ENCODE data around the gene ZNF697. TPM values are rescaled to one million over a fixed set of nuclear protein-coding genes. Genes with fewer than 3 reads are reported as not detected.
"Not testable (repeated sequence)": the region's sequence is repeated elsewhere in the genome, so short reads cannot be mapped to it uniquely, and the experiment has no call there.

ZNF697 gene
- total RNA-seq, 1 experiment from 2014 or later = 1.3 TPM

GRCh38 chr1:119632103-119632490 lies 16.0 kb downstream of the ZNF697 start:
- no peak for DNase-seq (ENCODE audit: low spot score)

GRCh38 chr1:119631433-119632102 lies 16.5 kb downstream of the ZNF697 start:
- peak; percentile 56 for DNase-seq (ENCODE audit: low spot score)

- no peak for DNase-seq (ENCODE audit: low spot score)
Observed at GRCh38 chr1:119631086-119631432, 17.0 kb downstream of the ZNF697 start.

- no peak for DNase-seq (ENCODE audit: low spot score)
Observed at GRCh38 chr1:119626841-119627240, 21.2 kb downstream of the ZNF697 start.

GRCh38 chr1:119626011-119626545 lies 22.0 kb downstream of the ZNF697 start:
- no peak for DNase-seq (ENCODE audit: low spot score)

- no peak for DNase-seq (ENCODE audit: low spot score)
Observed at GRCh38 chr1:119623678-119624077, 24.4 kb downstream of the ZNF697 start.

- DNase-seq (ENCODE audit: low spot score) = no peak
Observed at GRCh38 chr1:119623193-119623515, 24.9 kb downstream of the ZNF697 start.

- DNase-seq (ENCODE audit: low spot score) = no peak
Observed at GRCh38 chr1:119622311-119623192, 25.5 kb downstream of the ZNF697 start.

GRCh38 chr1:119621705-119622104 lies 26.4 kb downstream of the ZNF697 start:
- DNase-seq (ENCODE audit: low spot score) = no peak

- no peak for DNase-seq (ENCODE audit: low spot score)
Observed at GRCh38 chr1:119617751-119618691, 30.0 kb downstream of the ZNF697 start.

- DNase-seq (ENCODE audit: low spot score) = not testable (repeated sequence)
Observed at GRCh38 chr1:119616748-119617147, 31.3 kb downstream of the ZNF697 start.

GRCh38 chr1:119615100-119615499 lies 33.0 kb downstream of the ZNF697 start:
- DNase-seq (ENCODE audit: low spot score) = not testable (repeated sequence)

- peak; percentile 93 for DNase-seq (ENCODE audit: low spot score)
Observed at GRCh38 chr1:119613769-119614720, 34.0 kb downstream of the ZNF697 start.

GRCh38 chr1:119611701-119612113 lies 36.4 kb downstream of the ZNF697 start:
- peak; percentile 93 for DNase-seq (ENCODE audit: low spot score)

GRCh38 chr1:119608816-119609215 lies 39.2 kb downstream of the ZNF697 start:
- not testable (repeated sequence) for DNase-seq (ENCODE audit: low spot score)

- not testable (repeated sequence) for DNase-seq (ENCODE audit: low spot score)
Observed at GRCh38 chr1:119607087-119607807, 40.8 kb downstream of the ZNF697 start.

- no peak for DNase-seq (ENCODE audit: low spot score)
Observed at GRCh38 chr1:119606394-119606793, 41.7 kb downstream of the ZNF697 start.

- DNase-seq (ENCODE audit: low spot score) = no peak
Observed at GRCh38 chr1:119605686-119606085, 42.4 kb downstream of the ZNF697 start.

GRCh38 chr1:119605080-119605479 lies 43.0 kb downstream of the ZNF697 start:
- not testable (repeated sequence) for DNase-seq (ENCODE audit: low spot score)

- DNase-seq (ENCODE audit: low spot score) = no peak
Observed at GRCh38 chr1:119603695-119604094, 44.4 kb downstream of the ZNF697 start.

All from HT-29 (cell line).